SK-N-SH (cell line): ENCODE data around the gene NRARP. TPM values are rescaled to one million over a fixed set of nuclear protein-coding genes. Genes with fewer than 3 reads are reported as not detected.

Experiments
- CTCF ChIA-PET: fragments of 300-600, 350-600 bp; formaldehyde crosslinking; extraction: SDS; loops from one replicate; lab custom pipeline; 2021; lab: Yijun Ruan, JAX
- POLR2A ChIA-PET: fragments of 350-600 bp; sonication (Branson Sonifier 250); formaldehyde crosslinking; extraction: SDS; loops from one replicate; lab custom pipeline; 2020; ENCODE audit warnings: antibody characterized with exemption, inconsistent platforms; lab: Yijun Ruan, JAX
- DNase-seq: peaks from one replicate; pipeline ENCODE4 v3.0.0; 2012
- H2AFZ ChIP-seq: fragments of 200-600 bp; sonication (generic); 2 replicates; pipeline ENCODE4 v1.8.1; 2016; ENCODE audit warnings: antibody characterized with exemption, mild to moderate bottlenecking, low read depth
- H3F3A ChIP-seq: fragments of 200-600 bp; sonication (generic); replicated peaks from 2 replicates; pipeline ENCODE3; 2016; ENCODE audit warnings: antibody characterized with exemption, mild to moderate bottlenecking; ENCODE audit not compliant: insufficient read depth
- H3K27ac ChIP-seq, 2 experiments: fragments of 200-500 bp in 1 of 2; fragments of 200-600 bp in 1 of 2; sonication (Bioruptor generic) in 1 of 2; sonication (generic), shearing (Covaris generic) in 1 of 2; 2 replicates each; pipeline versions ENCODE4 v1.5.1 to v1.6.1; 2014 to 2016; ENCODE audit warnings: low read depth in 2 of 2, inconsistent platforms in 1 of 2, low read length in 1 of 2, mild to moderate bottlenecking in 1 of 2, mixed read lengths in 1 of 2
- H3K27me3 ChIP-seq: fragments of 200-600 bp; sonication (generic), shearing (Covaris generic); 2 replicates; pipeline ENCODE4 v1.6.1; 2016; ENCODE audit warnings: mixed run types; ENCODE audit not compliant: insufficient read depth
- H3K36me3 ChIP-seq, 2 experiments: fragments of 200-500 bp in 1 of 2; fragments of 200-600 bp in 1 of 2; sonication (Bioruptor generic) in 1 of 2; sonication (generic) in 1 of 2; replicated peaks in 1 of 2; 2 replicates each; pipeline versions ENCODE3 to v1.5.1; 2014 to 2016; ENCODE audit warnings: low read length in 1 of 2, mild to moderate bottlenecking in 1 of 2; ENCODE audit not compliant: insufficient read depth in 2 of 2, control insufficient read depth in 1 of 2
- H3K4me1 ChIP-seq, 2 experiments: fragments of 200-500 bp in 1 of 2; fragments of 200-600 bp in 1 of 2; sonication (Bioruptor generic) in 1 of 2; sonication (generic), shearing (Covaris generic) in 1 of 2; 2 replicates each; pipeline versions ENCODE4 v1.5.1 to v1.6.1; 2014 to 2016; ENCODE audit warnings: low read depth in 1 of 2, low read length in 1 of 2, mixed run types in 1 of 2; ENCODE audit not compliant: insufficient read depth in 2 of 2, control insufficient read depth in 1 of 2
- H3K4me2 ChIP-seq: fragments of 200-600 bp; sonication (generic), shearing (Covaris generic); 2 replicates; pipeline ENCODE4 v1.6.1; 2017; ENCODE audit warnings: mixed run types
- H3K4me3 ChIP-seq, 2 experiments: fragments of 200-500 bp in 1 of 2; fragments of 200-600 bp in 1 of 2; sonication (Bioruptor generic) in 1 of 2; sonication (generic), shearing (Covaris generic) in 1 of 2; 2 replicates each; pipeline versions ENCODE4 v1.5.1 to v1.8.1; 2014 to 2016; ENCODE audit warnings: low read depth in 2 of 2, inconsistent platforms in 1 of 2, low read length in 1 of 2, mild to moderate bottlenecking in 1 of 2, mixed read lengths in 1 of 2, moderate library complexity in 1 of 2
- H3K79me2 ChIP-seq: fragments of 200-600 bp; sonication (generic); 2 replicates; pipeline ENCODE4 v1.8.1; 2017; ENCODE audit warnings: mild to moderate bottlenecking; ENCODE audit not compliant: insufficient read depth
- H3K9ac ChIP-seq: fragments of 200-600 bp; sonication (generic); 2 replicates; pipeline ENCODE4 v1.6.1; 2017; ENCODE audit warnings: mixed run types
- H3K9me2 ChIP-seq: fragments of 200-600 bp; sonication (generic); 2 replicates; pipeline ENCODE4 v1.6.1; 2017; ENCODE audit warnings: mixed run types
- H3K9me3 ChIP-seq: fragments of 200-600 bp; sonication (generic); 2 replicates; pipeline ENCODE4 v1.6.1; 2017; ENCODE audit warnings: mixed run types, mild to moderate bottlenecking, moderate library complexity
- H4K20me1 ChIP-seq: fragments of 200-600 bp; sonication (generic); 2 replicates; pipeline ENCODE4 v1.6.1; 2017; ENCODE audit warnings: mild to moderate bottlenecking, mixed run types; ENCODE audit not compliant: insufficient read depth
- CHD2 ChIP-seq: fragments of 150-350 bp; IDR thresholded peaks from 2 replicates; pipeline ENCODE4 v1.6.1; 2018; ENCODE audit warnings: low read length; ENCODE audit not compliant: partially characterized antibody
- EZH2phosphoT487 ChIP-seq: fragments of 200-600 bp; sonication (generic); IDR thresholded peaks from 2 replicates; pipeline ENCODE4 v1.6.1; 2017; ENCODE audit warnings: low read depth, mixed run types, mild to moderate bottlenecking, antibody characterized with exemption, moderate library complexity, borderline replicate concordance
- FOXJ3 ChIP-seq: sonication (generic); formaldehyde crosslinking; IDR thresholded peaks from 2 replicates; pipeline ENCODE4 v1.5.1; 2020; ENCODE audit warnings: mild to moderate bottlenecking, missing genetic modification reagents
- MEF2A ChIP-seq: IDR thresholded peaks from 2 replicates; pipeline ENCODE4 v1.4.0; 2012; ENCODE audit warnings: low read depth, borderline replicate concordance
- NRF1 ChIP-seq: IDR thresholded peaks from 2 replicates; pipeline ENCODE4 v1.6.1; 2012; ENCODE audit warnings: low read depth, mild to moderate bottlenecking, low read length
- POLR2AphosphoS5 ChIP-seq: IDR thresholded peaks from 2 replicates; pipeline ENCODE4 v1.6.1; 2012; ENCODE audit warnings: low read depth, low read length
- RFX5 ChIP-seq: IDR thresholded peaks from 2 replicates; pipeline ENCODE4 v1.6.1; 2012; ENCODE audit warnings: mild to moderate bottlenecking, improper control_type of control experiment, low read length
- SMC3 ChIP-seq: IDR thresholded peaks from 2 replicates; pipeline ENCODE4 v1.6.1; 2012; ENCODE audit warnings: low read depth, low read length, improper control_type of control experiment
- TAF1 ChIP-seq: IDR thresholded peaks from 2 replicates; pipeline ENCODE4 v1.6.1; 2012; ENCODE audit warnings: low read depth, mild to moderate bottlenecking, low read length, moderate library complexity, borderline replicate concordance
- TCF12 ChIP-seq: IDR thresholded peaks from 2 replicates; pipeline ENCODE4 v1.4.0; 2012
- TEAD4 ChIP-seq: IDR thresholded peaks from 2 replicates; pipeline ENCODE4 v1.4.0; 2012; ENCODE audit warnings: mild to moderate bottlenecking, borderline replicate concordance; ENCODE audit not compliant: insufficient read depth
- WGBS: methylation state at CpG from one replicate; pipeline ENCODE4 v1.1.6; 2017; ENCODE audit warnings: low lambda C conversion rate; 5-methylcytosine and 5-hydroxymethylcytosine counted together
- polyA plus RNA-seq, 3 experiments: library from polyadenylated mRNA; depleted of rRNA; stranded (reverse); fragments of >200 nt; gene quantifications; 2 replicates each; pipeline ENCODE4 v1.2.3, GENCODE V29; 2012
- TF ChIP-seq, protein P1 (sequence below): IDR thresholded peaks from 2 replicates; pipeline ENCODE4; 2012
- TF ChIP-seq, protein P2 (sequence below): fragments of 150-350 bp; IDR thresholded peaks from 2 replicates; pipeline ENCODE4 v1.6.1; 2017; ENCODE audit warnings: antibody characterized with exemption, low read length, low read depth, borderline replicate concordance
- TF ChIP-seq, protein P3 (sequence below): fragments of 200-600 bp; sonication (generic); IDR thresholded peaks from 2 replicates; pipeline ENCODE4 v1.6.1; 2017; ENCODE audit warnings: antibody characterized with exemption, mild to moderate bottlenecking, moderate library complexity
- TF ChIP-seq, protein P4 (sequence below): fragments of 150-350 bp; IDR thresholded peaks from 2 replicates; pipeline ENCODE4 v1.6.1; 2016; ENCODE audit warnings: mild to moderate bottlenecking, low read depth, low read length
- TF ChIP-seq, protein P5 (sequence below): IDR thresholded peaks from 2 replicates; pipeline ENCODE4 v1.4.0; 2012; ENCODE audit warnings: low read depth

Gene NRARP
- polyA plus RNA-seq, 1 of the 3 experiments (the other 2 are of a cell fraction), result 3.9 TPM

DNA sequence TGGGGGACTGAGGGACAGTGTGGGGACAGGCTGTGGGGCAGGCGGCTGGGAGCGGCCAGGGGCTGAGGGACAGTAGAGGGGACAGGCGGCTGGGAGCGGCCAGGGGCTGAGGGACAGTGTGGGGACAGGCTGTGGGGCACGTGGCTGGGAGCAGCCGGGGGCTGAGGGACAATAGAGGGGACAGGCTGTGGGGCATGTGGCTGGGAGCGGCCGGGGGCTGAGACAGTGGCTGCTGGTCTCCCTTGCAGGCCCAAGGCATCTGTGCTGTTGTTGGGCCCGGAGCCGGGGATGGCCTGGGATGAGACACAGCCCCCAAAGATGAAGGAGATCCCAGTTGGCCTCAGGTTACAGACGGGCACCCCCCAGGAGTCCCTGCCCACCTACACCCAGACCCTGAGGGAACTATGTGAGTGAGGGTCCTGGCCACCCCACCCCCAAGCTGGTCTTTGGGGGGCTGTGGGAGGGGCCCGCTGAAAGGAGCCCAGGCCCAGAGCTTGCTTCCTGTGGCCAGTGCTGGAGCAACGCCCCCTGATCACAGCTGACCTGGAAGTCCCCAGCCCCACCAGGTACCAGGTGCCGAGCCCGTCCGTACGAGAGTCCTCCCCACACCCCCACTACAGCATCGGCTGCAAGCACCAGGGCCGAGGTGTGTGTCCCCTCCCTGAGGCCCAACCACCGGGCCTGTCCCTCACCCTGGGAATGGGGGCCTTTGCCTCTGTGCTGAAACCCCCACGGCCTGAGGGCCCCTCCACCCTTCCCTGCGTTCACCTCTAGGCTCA lies 50.4 kb downstream of the NRARP start:
- peaks cover 9% of the 10 kb centered on the region; the same call in 1 of the 2 replicates for H4K20me1 ChIP-seq
- WGBS, result 90% methylated on average over 9 of the region's 22 CpGs
- DNase-seq, result no peak
- peaks cover 0 to 23% of the 10 kb centered on the region in 2 experiments; a peak in 1 of 4 replicates for H3K4me1 ChIP-seq
- POLR2A ChIA-PET, result interaction anchor here (1.9 kb wide), 1 partner anchor 11 kb away, joined by 11 read pairs; the partner anchor contains the start of gene TUBB4B
- no peak overlapping the region for H2AFZ ChIP-seq
- H3K36me3 ChIP-seq, result peaks cover 0 to 2% of the 10 kb centered on the region in 2 experiments
- H3K27ac ChIP-seq, result no peak overlapping the region
- H3K27me3 ChIP-seq, result no peaks in the 10 kb centered on the region
- no peaks in the 10 kb centered on the region for H3K9me2 ChIP-seq
- no peak for TF ChIP-seq MEF2A
- TF ChIP-seq, protein P1, sequence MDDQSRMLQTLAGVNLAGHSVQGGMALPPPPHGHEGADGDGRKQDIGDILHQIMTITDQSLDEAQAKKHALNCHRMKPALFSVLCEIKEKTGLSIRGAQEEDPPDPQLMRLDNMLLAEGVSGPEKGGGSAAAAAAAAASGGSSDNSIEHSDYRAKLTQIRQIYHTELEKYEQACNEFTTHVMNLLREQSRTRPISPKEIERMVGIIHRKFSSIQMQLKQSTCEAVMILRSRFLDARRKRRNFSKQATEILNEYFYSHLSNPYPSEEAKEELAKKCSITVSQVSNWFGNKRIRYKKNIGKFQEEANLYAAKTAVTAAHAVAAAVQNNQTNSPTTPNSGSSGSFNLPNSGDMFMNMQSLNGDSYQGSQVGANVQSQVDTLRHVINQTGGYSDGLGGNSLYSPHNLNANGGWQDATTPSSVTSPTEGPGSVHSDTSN, result no peak
- no peak for TF ChIP-seq CHD2
- TF ChIP-seq, protein P2, sequence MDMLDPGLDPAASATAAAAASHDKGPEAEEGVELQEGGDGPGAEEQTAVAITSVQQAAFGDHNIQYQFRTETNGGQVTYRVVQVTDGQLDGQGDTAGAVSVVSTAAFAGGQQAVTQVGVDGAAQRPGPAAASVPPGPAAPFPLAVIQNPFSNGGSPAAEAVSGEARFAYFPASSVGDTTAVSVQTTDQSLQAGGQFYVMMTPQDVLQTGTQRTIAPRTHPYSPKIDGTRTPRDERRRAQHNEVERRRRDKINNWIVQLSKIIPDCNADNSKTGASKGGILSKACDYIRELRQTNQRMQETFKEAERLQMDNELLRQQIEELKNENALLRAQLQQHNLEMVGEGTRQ, result no peak
- TF ChIP-seq, protein P3, sequence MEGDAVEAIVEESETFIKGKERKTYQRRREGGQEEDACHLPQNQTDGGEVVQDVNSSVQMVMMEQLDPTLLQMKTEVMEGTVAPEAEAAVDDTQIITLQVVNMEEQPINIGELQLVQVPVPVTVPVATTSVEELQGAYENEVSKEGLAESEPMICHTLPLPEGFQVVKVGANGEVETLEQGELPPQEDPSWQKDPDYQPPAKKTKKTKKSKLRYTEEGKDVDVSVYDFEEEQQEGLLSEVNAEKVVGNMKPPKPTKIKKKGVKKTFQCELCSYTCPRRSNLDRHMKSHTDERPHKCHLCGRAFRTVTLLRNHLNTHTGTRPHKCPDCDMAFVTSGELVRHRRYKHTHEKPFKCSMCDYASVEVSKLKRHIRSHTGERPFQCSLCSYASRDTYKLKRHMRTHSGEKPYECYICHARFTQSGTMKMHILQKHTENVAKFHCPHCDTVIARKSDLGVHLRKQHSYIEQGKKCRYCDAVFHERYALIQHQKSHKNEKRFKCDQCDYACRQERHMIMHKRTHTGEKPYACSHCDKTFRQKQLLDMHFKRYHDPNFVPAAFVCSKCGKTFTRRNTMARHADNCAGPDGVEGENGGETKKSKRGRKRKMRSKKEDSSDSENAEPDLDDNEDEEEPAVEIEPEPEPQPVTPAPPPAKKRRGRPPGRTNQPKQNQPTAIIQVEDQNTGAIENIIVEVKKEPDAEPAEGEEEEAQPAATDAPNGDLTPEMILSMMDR, result no peak
- no peak for TF ChIP-seq TCF12
- no peak for TF ChIP-seq POLR2AphosphoS5
- TF ChIP-seq RFX5, result no peak
- TF ChIP-seq TEAD4, result no peak
- no peak for TF ChIP-seq NRF1
- TF ChIP-seq EZH2phosphoT487, result no peak
- TF ChIP-seq SMC3, result no peak
- no peak for TF ChIP-seq FOXJ3 (CRISPR knock-in tag)
- no peak for TF ChIP-seq TAF1
- TF ChIP-seq, protein P4, sequence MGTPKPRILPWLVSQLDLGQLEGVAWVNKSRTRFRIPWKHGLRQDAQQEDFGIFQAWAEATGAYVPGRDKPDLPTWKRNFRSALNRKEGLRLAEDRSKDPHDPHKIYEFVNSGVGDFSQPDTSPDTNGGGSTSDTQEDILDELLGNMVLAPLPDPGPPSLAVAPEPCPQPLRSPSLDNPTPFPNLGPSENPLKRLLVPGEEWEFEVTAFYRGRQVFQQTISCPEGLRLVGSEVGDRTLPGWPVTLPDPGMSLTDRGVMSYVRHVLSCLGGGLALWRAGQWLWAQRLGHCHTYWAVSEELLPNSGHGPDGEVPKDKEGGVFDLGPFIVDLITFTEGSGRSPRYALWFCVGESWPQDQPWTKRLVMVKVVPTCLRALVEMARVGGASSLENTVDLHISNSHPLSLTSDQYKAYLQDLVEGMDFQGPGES, result no peak
- TF ChIP-seq, protein P5, sequence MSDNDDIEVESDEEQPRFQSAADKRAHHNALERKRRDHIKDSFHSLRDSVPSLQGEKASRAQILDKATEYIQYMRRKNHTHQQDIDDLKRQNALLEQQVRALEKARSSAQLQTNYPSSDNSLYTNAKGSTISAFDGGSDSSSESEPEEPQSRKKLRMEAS, result no peak
- TF ChIP-seq, all 33 proteins: peak for 0
- H3K9ac ChIP-seq, result no peak overlapping the region
- no peaks in the 10 kb centered on the region for H3F3A ChIP-seq
- H3K4me3 ChIP-seq, result no peak overlapping the region
- CTCF ChIA-PET, result interaction anchor here (1.1 to 8.2 kb wide), 4 partner anchors 12 to 222 kb away, joined by 3 to 38 read pairs (median 6); partner anchors contain the start of gene NRARP
- H3K79me2 ChIP-seq, result peaks cover 15% of the 10 kb centered on the region
- no peak overlapping the region for H3K4me2 ChIP-seq
- H3K9me3 ChIP-seq, result no peaks in the 10 kb centered on the region
